ENCODE data around the gene TTC39B. TPM values are rescaled to one million over a fixed set of nuclear protein-coding genes. Genes with fewer than 3 reads are reported as not detected.

The TTC39B gene
- total RNA-seq, 1 experiment from 2014 or later, result 6.0 TPM

- no peaks in the 10 kb centered on the region for H3K4me1 Mint-ChIP-seq (ENCODE audit: low read depth, unreplicated experiment)
- no peak overlapping the region for H3K4me3 Mint-ChIP-seq (ENCODE audit: low read depth, unreplicated experiment)
- intact Hi-C loops (cut with micrococcal nuclease; ENCODE audit: unreplicated experiment), result no loop called here
- no peaks in the 10 kb centered on the region for H3K9me3 Mint-ChIP-seq (ENCODE audit: low read depth, unreplicated experiment)
- TF ChIP-seq CTCF (IDR thresholded peaks at IDR 0.05; ENCODE audit: unreplicated experiment), result no peak
- H3K27ac Mint-ChIP-seq (ENCODE audit: unreplicated experiment), result no peak overlapping the region
- no peak for DNase-seq
- H3K27me3 Mint-ChIP-seq (ENCODE audit: unreplicated experiment), result peaks cover 14% of the 10 kb centered on the region
- no peaks in the 10 kb centered on the region for H3K36me3 Mint-ChIP-seq (ENCODE audit: insufficient read depth, unreplicated experiment)
- CTCF ChIA-PET, result no interaction called here
- no TSS peak for BruUV-seq (replicated peaks)
These were observed 164.0 kb downstream of the TTC39B start for GRCh38 chr9:15142878-15143534.

- no peak for DNase-seq
- H3K27me3 Mint-ChIP-seq (ENCODE audit: unreplicated experiment), result peaks cover 12% of the 10 kb centered on the region
- no peaks in the 10 kb centered on the region for H3K36me3 Mint-ChIP-seq (ENCODE audit: insufficient read depth, unreplicated experiment)
- no peaks in the 10 kb centered on the region for H3K9me3 Mint-ChIP-seq (ENCODE audit: low read depth, unreplicated experiment)
- no peak overlapping the region for H3K4me3 Mint-ChIP-seq (ENCODE audit: low read depth, unreplicated experiment)
- no peak overlapping the region for H3K27ac Mint-ChIP-seq (ENCODE audit: unreplicated experiment)
- H3K4me1 Mint-ChIP-seq (ENCODE audit: low read depth, unreplicated experiment), result peaks cover 6% of the 10 kb centered on the region
- intact Hi-C loops (cut with micrococcal nuclease; ENCODE audit: unreplicated experiment), result no loop called here
- no TSS peak for BruUV-seq (replicated peaks)
- TF ChIP-seq CTCF (IDR thresholded peaks at IDR 0.05; ENCODE audit: unreplicated experiment), result no peak
- CTCF ChIA-PET, result no interaction called here
These were observed 167.0 kb downstream of the TTC39B start for GRCh38 chr9:15140051-15140450.

- no peak for TF ChIP-seq CTCF (IDR thresholded peaks at IDR 0.05; ENCODE audit: unreplicated experiment)
- H3K27ac Mint-ChIP-seq (ENCODE audit: unreplicated experiment), result no peak overlapping the region
- H3K9me3 Mint-ChIP-seq (ENCODE audit: low read depth, unreplicated experiment), result no peaks in the 10 kb centered on the region
- no peaks in the 10 kb centered on the region for H3K36me3 Mint-ChIP-seq (ENCODE audit: insufficient read depth, unreplicated experiment)
- intact Hi-C loops (cut with micrococcal nuclease; ENCODE audit: unreplicated experiment), result no loop called here
- peaks cover 6% of the 10 kb centered on the region for H3K27me3 Mint-ChIP-seq (ENCODE audit: unreplicated experiment)
- H3K4me3 Mint-ChIP-seq (ENCODE audit: low read depth, unreplicated experiment), result no peak overlapping the region
- DNase-seq, result no peak
- H3K4me1 Mint-ChIP-seq (ENCODE audit: low read depth, unreplicated experiment), result peaks cover 9% of the 10 kb centered on the region
- CTCF ChIA-PET, result no interaction called here
- no TSS peak for BruUV-seq (replicated peaks)
These were observed 167.5 kb downstream of the TTC39B start for GRCh38 chr9:15139469-15139868.

GRCh38 chr9:15138357-15138686 is 168.7 kb downstream of the TTC39B start:
- DNase-seq, result no peak
- no TSS peak for BruUV-seq (replicated peaks)
- no peak for TF ChIP-seq CTCF (IDR thresholded peaks at IDR 0.05; ENCODE audit: unreplicated experiment)
- Mint-ChIP-seq H3K4me3 (ENCODE audit: low read depth, unreplicated experiment) (no peak overlapping the region), H3K36me3 (ENCODE audit: insufficient read depth, unreplicated experiment) (no peaks in the 10 kb centered on the region), H3K27me3 (ENCODE audit: unreplicated experiment) (no peaks in the 10 kb centered on the region), H3K9me3 (ENCODE audit: low read depth, unreplicated experiment) (no peaks in the 10 kb centered on the region), H3K27ac (ENCODE audit: unreplicated experiment) (no peak overlapping the region), H3K4me1 (ENCODE audit: low read depth, unreplicated experiment) (peaks cover 9% of the 10 kb centered on the region)
- CTCF ChIA-PET, result no interaction called here
- intact Hi-C loops (cut with micrococcal nuclease; ENCODE audit: unreplicated experiment), result no loop called here

Data from Calu3 (cell line).